Measurements from ENCODE around the gene SLC39A9. TPM values are rescaled to one million over a fixed set of nuclear protein-coding genes. Genes with fewer than 3 reads are reported as not detected.
"Not testable (repeated sequence)": the region's sequence is repeated elsewhere in the genome, so short reads cannot be mapped to it uniquely, and the experiment has no call there.

Gene SLC39A9
- total RNA-seq, 1 experiment from 2014 or later = 80.8 TPM

GRCh38 chr14:69413483-69413882 is 15.0 kb downstream of the SLC39A9 start:
- no TSS peak for BruUV-seq (replicated peaks)
- H2AFZ ChIP-seq (ENCODE audit: low read length) = no peak overlapping the region
- peaks cover 83% of the 10 kb centered on the region for H3K79me2 ChIP-seq (ENCODE audit: low read length)
- no peaks in the 10 kb centered on the region for H3K9me2 ChIP-seq (replicated peaks; ENCODE audit: low read length)
- no peaks in the 10 kb centered on the region for H3K36me3 ChIP-seq (ENCODE audit: low read depth, low read length)
- no peak overlapping the region for H3K4me2 ChIP-seq (ENCODE audit: low read length)
- no peaks in the 10 kb centered on the region for H3F3A ChIP-seq (ENCODE audit: low read length, unreplicated experiment)
- no peak for TF ChIP-seq EZH2phosphoT487 (IDR thresholded peaks at IDR 0.05; ENCODE audit: borderline replicate concordance, low read length)
- TF ChIP-seq, protein P1, sequence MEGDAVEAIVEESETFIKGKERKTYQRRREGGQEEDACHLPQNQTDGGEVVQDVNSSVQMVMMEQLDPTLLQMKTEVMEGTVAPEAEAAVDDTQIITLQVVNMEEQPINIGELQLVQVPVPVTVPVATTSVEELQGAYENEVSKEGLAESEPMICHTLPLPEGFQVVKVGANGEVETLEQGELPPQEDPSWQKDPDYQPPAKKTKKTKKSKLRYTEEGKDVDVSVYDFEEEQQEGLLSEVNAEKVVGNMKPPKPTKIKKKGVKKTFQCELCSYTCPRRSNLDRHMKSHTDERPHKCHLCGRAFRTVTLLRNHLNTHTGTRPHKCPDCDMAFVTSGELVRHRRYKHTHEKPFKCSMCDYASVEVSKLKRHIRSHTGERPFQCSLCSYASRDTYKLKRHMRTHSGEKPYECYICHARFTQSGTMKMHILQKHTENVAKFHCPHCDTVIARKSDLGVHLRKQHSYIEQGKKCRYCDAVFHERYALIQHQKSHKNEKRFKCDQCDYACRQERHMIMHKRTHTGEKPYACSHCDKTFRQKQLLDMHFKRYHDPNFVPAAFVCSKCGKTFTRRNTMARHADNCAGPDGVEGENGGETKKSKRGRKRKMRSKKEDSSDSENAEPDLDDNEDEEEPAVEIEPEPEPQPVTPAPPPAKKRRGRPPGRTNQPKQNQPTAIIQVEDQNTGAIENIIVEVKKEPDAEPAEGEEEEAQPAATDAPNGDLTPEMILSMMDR (conservative IDR thresholded peaks at IDR 0.05; ENCODE audit: low read depth, low read length) = no peak
- TF ChIP-seq EZH2 (IDR thresholded peaks at IDR 0.05; ENCODE audit: low read length, unreplicated experiment) = no peak
- no peak overlapping the region for H3K9ac ChIP-seq (ENCODE audit: low read length)
- intact Hi-C loops (cut with micrococcal nuclease) = no loop called here
- no peak overlapping the region for H3K27ac ChIP-seq (ENCODE audit: low read length)
- H3K9me3 ChIP-seq (ENCODE audit: low read length) = no peaks in the 10 kb centered on the region
- POLR2A ChIA-PET (ENCODE audit: unreplicated experiment) = no interaction called here
- H3K4me3 ChIP-seq (ENCODE audit: low read length) = no peak overlapping the region
- H3K4me1 ChIP-seq (ENCODE audit: insufficient read depth, low read length) = no peaks in the 10 kb centered on the region
- CTCF ChIA-PET = no interaction called here
- no peaks in the 10 kb centered on the region for H3K27me3 ChIP-seq (ENCODE audit: low read length)
- no peak for ATAC-seq
- no peak for DNase-seq
- peaks cover 27% of the 10 kb centered on the region for H4K20me1 ChIP-seq (ENCODE audit: low read length)

GRCh38 chr14:69416087-69416486 is 17.6 kb downstream of the SLC39A9 start:
- H3K4me1 ChIP-seq (ENCODE audit: insufficient read depth, low read length); H3K27me3 ChIP-seq (ENCODE audit: low read length); H3K4me2 ChIP-seq (ENCODE audit: low read length); CTCF ChIA-PET; H2AFZ ChIP-seq (ENCODE audit: low read length); POLR2A ChIA-PET (ENCODE audit: unreplicated experiment); H3K9me2 ChIP-seq (replicated peaks; ENCODE audit: low read length); H3K36me3 ChIP-seq (ENCODE audit: low read depth, low read length); BruUV-seq (replicated peaks); ATAC-seq; H3K4me3 ChIP-seq (ENCODE audit: low read length); H3K27ac ChIP-seq (ENCODE audit: low read length); intact Hi-C loops (cut with micrococcal nuclease); H3K9ac ChIP-seq (ENCODE audit: low read length); H3F3A ChIP-seq (ENCODE audit: low read length, unreplicated experiment); DNase-seq; H3K9me3 ChIP-seq (ENCODE audit: low read length): not testable (repeated sequence)
- Histone ChIP-seq H3K79me2 (ENCODE audit: low read length) (peaks cover 76% of the 10 kb centered on the region), H4K20me1 (ENCODE audit: low read length) (peaks cover 20% of the 10 kb centered on the region)

DNA sequence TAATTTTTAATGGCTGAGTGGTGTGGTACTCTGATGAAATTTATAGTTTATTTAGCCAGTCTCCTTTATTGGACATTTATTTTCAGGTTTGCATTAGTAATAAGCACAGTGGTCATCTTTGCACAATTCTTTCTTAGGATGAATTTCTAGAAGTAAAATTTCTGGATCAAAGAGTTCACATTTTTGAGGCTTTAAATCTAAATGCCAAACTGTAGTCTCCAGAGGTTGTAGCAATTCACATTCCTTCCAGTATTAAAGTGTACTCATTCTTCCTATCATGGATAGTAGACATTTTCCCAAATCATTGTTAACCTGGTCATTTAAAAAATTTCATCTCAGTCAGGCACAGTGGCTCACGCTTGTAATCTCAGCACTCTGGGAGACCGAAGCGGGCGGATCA is 24.8 kb downstream of the SLC39A9 start:
- H3K79me2 ChIP-seq (ENCODE audit: low read length) = peaks cover 67% of the 10 kb centered on the region
- intact Hi-C loops (cut with micrococcal nuclease) = no loop called here

More for the DNA sequence above, 24.8 kb downstream of the SLC39A9 start:
- no peak overlapping the region for H2AFZ ChIP-seq (ENCODE audit: low read length)
- BruUV-seq (replicated peaks) = no TSS peak
- TF ChIP-seq, protein P1 (conservative IDR thresholded peaks at IDR 0.05; ENCODE audit: low read depth, low read length) = no peak
- TF ChIP-seq EZH2phosphoT487 (IDR thresholded peaks at IDR 0.05; ENCODE audit: borderline replicate concordance, low read length) = no peak
- no peak for TF ChIP-seq EZH2 (IDR thresholded peaks at IDR 0.05; ENCODE audit: low read length, unreplicated experiment)
- CTCF ChIA-PET = interaction anchor here (0.6 kb wide), 1 partner anchor 32 kb away, joined by 3 read pairs; no protein-coding TSS in a partner anchor
- no peak overlapping the region for H3K4me2 ChIP-seq (ENCODE audit: low read length)
- no peak for DNase-seq
- H3F3A ChIP-seq (ENCODE audit: low read length, unreplicated experiment) = peaks cover 5% of the 10 kb centered on the region
- H4K20me1 ChIP-seq (ENCODE audit: low read length) = peaks cover 19% of the 10 kb centered on the region
- peaks cover 18% of the 10 kb centered on the region for H3K4me1 ChIP-seq (ENCODE audit: insufficient read depth, low read length)
- H3K9ac ChIP-seq (ENCODE audit: low read length) = no peak overlapping the region
- H3K27me3 ChIP-seq (ENCODE audit: low read length) = no peaks in the 10 kb centered on the region
- no peak overlapping the region for H3K4me3 ChIP-seq (ENCODE audit: low read length)
- peak overlapping the region; percentile 76; the same call in 1 of the 2 replicates for H3K27ac ChIP-seq (ENCODE audit: low read length)
- POLR2A ChIA-PET (ENCODE audit: unreplicated experiment) = no interaction called here
- H3K9me3 ChIP-seq (ENCODE audit: low read length) = no peaks in the 10 kb centered on the region
- H3K9me2 ChIP-seq (replicated peaks; ENCODE audit: low read length) = no peaks in the 10 kb centered on the region
- no peak for ATAC-seq
- H3K36me3 ChIP-seq (ENCODE audit: low read depth, low read length) = peaks cover 20% of the 10 kb centered on the region
